GM12873 (cell line): Measurements from ENCODE around the gene UNG.

ENCODE experiments used
- TF ChIP-seq, protein P1 (sequence below): IDR thresholded peaks from 2 replicates; pipeline ENCODE4 v1.5.1; 2012; ENCODE audit warnings: low read depth, mild to moderate bottlenecking, moderate library complexity, low read length, control low read depth; ENCODE audit not compliant: insufficient read depth; ENCODE audit errors: missing control alignments

UNG gene

DNA sequence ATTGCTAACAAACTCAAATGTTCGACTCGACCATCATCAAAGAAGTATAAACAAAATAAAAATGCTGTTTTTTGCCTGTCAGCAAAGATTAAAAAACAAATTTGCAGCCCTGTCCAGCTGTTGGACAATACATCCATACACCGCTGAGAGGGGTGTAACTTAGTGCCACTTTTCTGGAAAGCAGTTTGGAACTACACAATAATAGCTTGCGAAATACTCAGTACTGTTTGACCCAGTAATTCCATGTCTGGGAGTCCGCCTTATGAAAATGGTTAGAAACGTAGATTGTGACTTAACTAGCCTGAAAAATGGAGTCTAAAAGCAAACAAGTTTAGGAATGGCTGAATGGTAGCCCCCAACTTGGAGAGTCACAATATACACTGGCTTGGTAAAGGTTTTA lies 38.6 kb upstream of the UNG start:
- TF ChIP-seq, protein P1, sequence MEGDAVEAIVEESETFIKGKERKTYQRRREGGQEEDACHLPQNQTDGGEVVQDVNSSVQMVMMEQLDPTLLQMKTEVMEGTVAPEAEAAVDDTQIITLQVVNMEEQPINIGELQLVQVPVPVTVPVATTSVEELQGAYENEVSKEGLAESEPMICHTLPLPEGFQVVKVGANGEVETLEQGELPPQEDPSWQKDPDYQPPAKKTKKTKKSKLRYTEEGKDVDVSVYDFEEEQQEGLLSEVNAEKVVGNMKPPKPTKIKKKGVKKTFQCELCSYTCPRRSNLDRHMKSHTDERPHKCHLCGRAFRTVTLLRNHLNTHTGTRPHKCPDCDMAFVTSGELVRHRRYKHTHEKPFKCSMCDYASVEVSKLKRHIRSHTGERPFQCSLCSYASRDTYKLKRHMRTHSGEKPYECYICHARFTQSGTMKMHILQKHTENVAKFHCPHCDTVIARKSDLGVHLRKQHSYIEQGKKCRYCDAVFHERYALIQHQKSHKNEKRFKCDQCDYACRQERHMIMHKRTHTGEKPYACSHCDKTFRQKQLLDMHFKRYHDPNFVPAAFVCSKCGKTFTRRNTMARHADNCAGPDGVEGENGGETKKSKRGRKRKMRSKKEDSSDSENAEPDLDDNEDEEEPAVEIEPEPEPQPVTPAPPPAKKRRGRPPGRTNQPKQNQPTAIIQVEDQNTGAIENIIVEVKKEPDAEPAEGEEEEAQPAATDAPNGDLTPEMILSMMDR: no peak

GRCh38 chr12:109064143-109064542 lies 33.3 kb upstream of the UNG start:
- TF ChIP-seq, protein P1: no peak

DNA sequence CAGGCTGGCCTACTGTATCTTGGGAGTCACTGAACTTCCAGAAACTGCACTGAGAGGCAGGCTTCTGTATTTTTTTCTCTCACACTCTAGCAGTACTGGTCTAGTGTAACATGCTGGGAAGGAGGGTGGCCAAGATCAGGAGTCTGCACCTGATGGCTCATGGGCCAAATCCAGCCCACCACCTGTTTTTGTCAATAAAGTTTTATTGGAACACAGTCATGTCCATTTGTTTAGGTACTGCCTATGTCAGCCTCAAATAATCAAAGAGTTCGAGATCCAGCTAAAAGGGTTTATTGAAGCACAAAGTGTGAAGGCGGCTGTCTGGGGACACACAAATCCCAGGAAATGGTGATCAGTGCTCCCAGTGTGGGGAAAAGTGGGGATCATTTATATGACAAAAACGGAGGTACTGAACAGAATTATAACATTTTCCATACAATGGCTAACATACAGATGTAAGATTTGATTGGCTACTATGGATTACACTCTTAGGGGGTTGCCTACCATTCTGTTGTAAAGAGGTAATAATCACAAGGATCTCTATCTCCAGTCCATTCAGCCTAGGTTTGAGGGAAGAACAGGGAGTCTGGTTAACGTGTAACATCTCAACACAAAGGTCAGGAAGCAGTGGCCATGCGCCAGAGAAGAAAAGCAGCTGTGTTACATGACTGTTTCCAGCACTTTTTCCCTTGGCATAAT lies 32.1 kb upstream of the UNG start:
- TF ChIP-seq, protein P1: no peak

GRCh38 chr12:109065853-109066193 lies 31.6 kb upstream of the UNG start:
- TF ChIP-seq, protein P1: no peak

DNA sequence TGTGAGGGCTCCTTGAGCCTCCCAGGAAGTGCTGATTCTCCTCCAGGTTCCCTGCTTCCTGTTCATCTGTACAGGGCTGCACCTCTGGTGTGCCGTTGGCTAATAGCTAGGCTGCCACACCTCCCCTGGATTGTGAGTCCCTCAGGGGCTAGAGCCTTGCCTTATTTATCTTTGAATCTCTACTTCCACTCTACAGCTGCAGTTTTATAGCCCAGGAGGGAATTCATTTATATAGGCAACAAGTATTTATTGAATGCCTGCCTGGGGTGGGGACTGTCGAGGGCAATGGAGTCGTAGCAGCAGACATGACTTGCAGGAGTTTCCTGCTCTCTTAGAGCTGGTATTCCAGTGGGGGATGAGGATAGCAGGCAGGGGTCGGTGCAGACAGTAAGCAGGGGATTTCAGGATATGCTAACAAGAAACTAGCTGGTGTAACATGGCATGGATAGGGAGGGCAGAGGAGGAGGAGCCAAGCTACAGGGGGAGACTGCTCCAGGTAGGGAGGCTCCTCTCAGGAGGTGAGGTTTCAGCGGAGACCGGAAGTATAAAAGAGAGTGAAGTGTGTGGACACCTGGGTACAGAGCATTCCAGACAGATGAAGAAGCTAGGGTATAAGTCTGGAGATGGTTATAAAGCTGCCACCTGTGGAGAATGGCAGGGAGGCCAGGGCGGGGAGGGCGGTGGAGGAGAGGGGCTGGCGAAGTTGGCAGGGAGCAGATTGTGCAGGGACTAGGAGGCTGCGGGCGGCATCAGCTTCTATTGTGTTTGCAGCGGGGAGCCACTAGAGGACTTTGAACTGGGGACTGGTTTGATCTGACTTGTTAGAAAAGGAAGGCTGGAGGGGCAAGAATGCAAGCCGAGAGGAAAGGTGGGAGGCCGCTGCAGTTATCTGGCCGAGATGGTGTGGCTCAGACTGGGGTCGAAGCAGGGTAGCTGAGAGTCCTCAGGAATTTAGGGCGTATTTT lies 27.8 kb upstream of the UNG start:
- TF ChIP-seq, protein P1: no peak

DNA sequence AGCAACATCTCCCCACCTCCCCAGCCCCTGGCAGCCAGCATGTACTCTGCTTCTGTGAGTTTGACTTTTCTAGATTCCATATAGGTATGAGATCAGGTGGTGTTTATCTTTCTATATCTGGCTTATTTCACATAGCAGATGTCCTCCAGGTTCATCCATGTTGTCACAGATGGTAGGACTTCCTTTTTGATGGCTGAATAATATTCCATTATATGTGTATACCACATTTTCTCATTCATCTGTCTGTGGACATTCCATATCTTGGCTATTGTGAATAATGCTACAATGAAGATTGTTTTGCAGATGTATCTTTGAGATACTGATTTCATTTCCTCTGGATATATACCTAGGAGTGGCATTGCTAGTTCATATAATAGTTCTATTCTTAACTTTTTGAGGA lies 22.5 kb upstream of the UNG start:
- TF ChIP-seq, protein P1: no peak

DNA sequence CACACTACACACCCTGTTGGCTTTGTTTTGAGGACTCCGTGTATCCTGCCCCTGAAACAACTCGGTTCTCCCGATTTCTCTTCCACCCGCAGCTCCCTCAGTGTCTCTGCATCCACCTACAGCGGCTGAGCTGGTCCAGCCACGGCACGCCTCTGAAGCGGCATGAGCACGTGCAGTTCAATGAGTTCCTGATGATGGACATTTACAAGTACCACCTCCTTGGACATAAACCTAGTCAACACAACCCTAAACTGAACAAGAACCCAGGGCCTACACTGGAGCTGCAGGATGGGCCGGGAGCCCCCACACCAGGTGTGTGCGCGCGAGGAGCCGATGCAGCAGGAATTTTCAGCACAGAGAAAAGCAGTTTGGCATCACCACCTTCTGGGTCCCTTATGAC lies 14.6 kb upstream of the UNG start:
- TF ChIP-seq, protein P1: no peak
